GM18508 (cell line): Measurements from ENCODE around the gene PDE7B.

Experiments
- ATAC-seq: cut with Tn5 transposase; IDR thresholded peaks from one replicate; pipeline ENCODE4 v1.9.1; 2021; ENCODE audit warnings: moderate number of reproducible peaks; ENCODE audit not compliant: insufficient read depth, unreplicated experiment

PDE7B gene

DNA sequence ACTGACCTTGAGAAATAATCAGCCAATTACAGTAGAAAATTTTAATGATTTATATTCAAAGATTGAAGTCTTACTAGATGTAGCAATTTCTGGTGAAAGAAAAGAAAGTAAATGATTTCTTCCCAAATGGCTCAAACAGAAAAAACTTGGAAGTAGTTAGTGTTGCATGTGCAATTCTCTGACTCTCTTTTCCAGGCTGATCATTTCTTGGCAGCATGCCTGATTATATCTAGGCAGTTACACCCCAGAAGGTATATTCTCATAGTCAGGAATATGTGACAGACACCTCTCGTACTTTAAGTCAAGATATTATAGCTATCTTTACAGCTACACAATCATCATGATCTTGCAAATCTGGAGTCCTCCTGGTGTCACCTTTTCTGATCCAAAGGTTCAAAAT is 122.9 kb downstream of the PDE7B start:
- ATAC-seq: no peak

DNA sequence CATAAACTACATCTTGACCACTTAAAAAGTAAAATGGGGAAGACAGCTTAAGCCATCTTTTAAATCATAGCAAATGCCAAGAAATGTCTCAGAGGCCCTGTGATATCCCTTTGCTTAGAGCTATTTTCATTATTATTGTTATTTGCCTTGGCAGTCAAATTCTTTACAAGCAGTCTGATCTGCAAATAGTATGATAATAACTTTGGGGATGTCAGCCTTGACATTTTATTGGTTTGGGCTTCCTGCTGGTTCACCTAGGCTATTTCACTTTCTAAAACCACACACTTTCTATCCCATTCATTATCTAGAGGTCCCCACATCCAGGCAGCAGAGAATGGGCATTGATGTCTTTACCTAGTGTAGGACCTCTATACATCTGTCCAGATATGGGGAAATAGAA is 125.1 kb downstream of the PDE7B start:
- no peak for ATAC-seq

GRCh38 chr6:135983093-135983492 is 131.6 kb downstream of the PDE7B start:
- ATAC-seq: no peak

DNA sequence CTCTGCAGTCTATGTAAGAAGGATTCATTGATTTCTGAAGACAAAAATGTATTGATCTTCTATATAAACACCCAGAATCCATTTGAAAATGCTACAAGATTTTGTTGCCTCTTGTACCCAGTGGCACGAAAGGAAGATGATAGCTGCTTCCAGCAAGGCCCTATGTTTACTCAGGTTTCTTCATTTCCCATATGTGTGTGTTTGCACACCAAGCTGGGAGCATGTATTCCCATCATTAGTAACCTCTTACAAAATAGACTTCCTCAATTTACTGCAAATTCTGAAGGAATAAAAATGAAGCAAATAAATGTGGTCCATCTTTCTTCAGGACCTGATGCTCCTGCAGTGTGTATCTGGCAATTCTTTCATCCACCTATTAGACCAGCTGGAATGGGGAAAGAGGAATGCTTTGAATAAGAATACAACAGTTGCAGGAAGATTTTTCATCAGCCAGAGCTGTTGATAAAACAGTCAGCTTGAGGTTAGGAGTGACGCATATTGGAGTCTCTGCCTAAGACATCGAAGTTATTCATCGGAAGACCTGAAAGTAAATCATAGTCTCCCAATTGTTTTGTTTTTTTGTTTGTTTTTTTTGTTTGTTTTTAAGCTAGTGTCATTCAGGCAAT is 132.3 kb downstream of the PDE7B start:
- ATAC-seq: no peak

- no peak for ATAC-seq
Measured at GRCh38 chr6:135985471-135985870, 134.0 kb downstream of the PDE7B start.

DNA sequence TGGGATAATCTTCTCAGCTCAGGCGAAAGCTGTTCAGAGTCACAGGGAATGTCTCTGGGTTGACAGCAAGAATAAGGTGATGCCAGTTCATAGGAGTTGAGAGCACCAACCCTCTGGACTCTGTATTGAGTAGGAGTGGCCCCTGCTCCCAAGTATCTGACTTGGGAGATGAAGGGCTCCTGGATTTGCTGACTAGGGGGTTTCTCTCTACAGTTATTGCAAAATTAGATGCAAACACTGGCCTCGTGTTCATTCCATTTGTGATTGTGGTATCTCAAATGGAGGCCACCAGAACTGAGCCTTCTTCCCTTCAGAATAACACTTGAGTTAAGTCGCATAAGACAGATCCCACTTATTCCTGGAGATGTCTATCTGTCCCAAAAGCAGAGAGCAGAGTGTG is 135.7 kb downstream of the PDE7B start:
- ATAC-seq: no peak

- no peak for ATAC-seq
Measured at GRCh38 chr6:135990439-135990838, 138.9 kb downstream of the PDE7B start.

GRCh38 chr6:135990855-135991464 is 139.5 kb downstream of the PDE7B start:
- no peak for ATAC-seq

DNA sequence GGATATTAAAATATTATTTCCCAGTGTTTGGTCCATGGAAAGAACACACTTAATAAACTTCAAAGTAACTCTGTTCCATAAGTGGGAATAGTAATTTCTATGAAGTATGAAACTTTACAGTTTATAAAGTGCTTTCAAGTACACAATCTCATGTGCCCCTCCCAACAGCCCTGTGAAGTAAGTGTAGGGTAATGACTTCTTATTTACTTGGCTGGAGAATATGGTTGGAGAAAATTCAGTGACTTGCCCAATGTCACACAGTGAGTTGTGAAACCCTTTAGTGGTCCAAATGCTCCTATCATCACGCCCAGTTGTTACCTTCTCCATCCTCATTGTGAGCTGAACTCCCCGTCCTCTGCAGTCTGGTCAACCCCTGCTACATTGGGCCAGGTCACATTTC is 141.2 kb downstream of the PDE7B start:
- ATAC-seq: no peak

- ATAC-seq: no peak
Measured at GRCh38 chr6:135993361-135993760, 141.9 kb downstream of the PDE7B start.

- no peak for ATAC-seq
Measured at GRCh38 chr6:135994857-135995544, 143.5 kb downstream of the PDE7B start.

DNA sequence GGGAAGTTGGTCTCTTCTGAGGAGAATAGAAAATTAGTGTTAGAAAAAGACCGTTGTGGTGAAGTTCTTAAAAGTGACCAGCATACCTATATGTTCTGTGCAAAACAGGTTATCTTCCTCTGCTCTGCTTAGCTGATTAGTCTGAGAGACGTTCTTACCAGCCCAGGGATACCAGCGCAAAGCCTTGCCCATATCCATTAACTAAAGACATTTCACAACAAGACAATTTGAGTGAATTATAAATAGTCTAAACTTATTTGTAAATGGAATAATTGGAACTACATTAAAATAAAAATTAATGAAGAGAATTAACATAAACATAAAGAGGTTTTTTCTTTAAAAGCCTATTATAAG is 144.0 kb downstream of the PDE7B start:
- no peak for ATAC-seq

DNA sequence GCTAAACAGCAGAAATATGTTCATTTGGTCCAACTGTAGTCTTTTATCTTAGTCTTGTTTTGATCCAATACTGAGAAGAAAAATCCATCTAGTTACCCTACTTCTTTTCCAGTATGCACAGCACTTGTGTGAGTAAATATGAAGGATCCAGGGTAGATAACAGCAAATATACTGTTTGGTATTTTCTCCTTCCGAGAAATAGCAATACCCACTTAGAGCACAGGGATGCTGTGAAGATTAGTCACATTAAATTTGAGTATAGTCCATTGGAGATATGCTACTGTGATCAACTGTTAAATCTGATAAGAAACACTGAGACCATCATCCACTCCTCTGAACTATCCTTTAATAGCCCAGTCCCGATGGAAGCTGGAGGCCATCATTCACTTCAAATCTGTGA is 145.2 kb downstream of the PDE7B start:
- ATAC-seq: no peak

- no peak for ATAC-seq
Measured at GRCh38 chr6:135999393-135999792, 147.9 kb downstream of the PDE7B start.

DNA sequence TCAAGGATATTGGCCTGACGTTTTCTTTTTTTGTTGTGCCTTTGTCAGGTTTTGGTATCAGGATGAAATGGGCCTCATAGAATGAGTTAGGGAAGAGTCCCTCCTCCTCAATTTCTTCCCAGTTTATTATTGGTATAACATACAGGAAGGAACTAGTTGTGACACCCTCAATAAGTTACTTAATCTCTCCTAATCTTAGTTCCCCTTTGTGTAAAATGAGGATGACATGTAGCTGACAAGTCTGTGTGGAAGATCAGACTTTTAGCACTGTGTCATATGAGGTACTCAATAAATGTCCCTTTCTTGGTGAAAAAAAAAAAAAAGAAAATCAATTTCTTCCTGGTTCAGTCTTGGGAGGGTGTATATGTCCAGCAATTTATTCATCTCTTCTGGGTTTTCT is 155.8 kb downstream of the PDE7B start:
- ATAC-seq: no peak

GRCh38 chr6:136011475-136011874 is 160.0 kb downstream of the PDE7B start:
- no peak for ATAC-seq

- ATAC-seq: no peak
Measured at GRCh38 chr6:136012198-136012887, 160.8 kb downstream of the PDE7B start.

- ATAC-seq: no peak
Measured at GRCh38 chr6:136012943-136013342, 161.4 kb downstream of the PDE7B start.

DNA sequence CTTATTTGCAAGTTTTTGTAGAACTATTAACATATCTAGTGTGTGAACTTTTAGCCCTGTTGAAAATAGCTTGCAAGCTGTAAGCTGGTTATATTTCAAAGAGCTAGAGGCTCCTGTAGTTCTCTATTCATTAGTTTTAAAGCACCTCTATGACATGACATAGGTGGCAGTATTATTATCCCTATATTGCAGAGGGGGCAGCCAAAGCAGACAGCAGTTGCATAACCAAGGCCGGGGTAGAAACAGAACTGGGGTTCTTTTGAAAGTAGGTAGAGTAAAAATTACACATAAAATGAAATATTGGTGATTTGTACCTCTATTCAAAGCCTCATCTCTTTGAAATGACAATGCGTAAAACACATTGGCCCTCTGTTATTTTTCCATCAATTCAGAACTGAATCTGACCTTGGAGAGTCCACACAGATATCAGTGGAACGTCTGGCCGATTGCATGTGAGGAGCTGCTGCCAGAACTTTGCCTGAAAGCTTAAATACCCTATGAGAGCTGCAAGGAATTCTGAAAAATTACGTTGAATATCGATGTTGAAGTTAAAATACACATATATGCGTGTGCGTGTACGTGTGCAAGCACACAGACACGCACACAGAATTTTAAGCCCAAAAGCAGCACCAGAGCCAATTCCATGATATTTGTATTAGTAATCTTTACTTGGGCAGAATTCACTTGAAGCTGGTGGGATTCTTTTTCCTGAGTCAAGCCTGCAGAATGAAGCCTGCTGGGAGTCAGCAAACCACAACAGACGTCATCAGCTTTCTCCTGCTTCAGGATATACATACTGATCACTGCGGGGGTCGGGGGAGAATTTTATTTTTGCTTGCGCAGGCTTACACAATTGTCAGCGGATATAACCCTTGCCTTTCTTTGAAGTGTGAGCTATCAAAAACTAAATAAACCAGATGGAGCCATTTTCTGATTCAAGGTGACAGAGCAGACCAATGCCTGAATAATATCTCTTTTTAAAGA is 163.2 kb downstream of the PDE7B start:
- ATAC-seq: no peak

GRCh38 chr6:136015531-136015930 is 164.0 kb downstream of the PDE7B start:
- ATAC-seq: no peak
